ENCODE data around the gene DYSF.

DNA sequence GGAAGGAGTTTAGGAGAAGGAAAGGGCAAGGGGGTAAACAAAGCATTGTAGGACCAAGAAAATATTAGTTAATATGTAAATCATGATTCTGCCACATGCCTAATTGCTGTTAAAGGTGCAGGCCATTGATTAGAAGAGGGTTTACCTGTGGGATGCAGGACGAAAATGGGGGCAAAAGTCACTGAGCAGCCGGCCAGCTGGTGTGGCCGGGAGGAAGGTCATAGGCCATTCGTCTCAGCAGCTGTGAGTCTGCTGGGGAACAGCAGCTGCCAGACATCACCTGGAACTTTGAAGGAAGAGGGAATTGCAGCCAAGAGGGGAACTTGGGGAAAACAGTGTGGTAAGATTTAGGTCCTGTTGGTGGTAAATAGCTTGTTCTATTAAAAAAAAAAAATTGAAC lies 184.4 kb downstream of the DYSF start:
- no peak for TF ChIP-seq TCF7L2 (IDR thresholded peaks at IDR 0.05; ENCODE audit: low read depth, low read length)
- TF ChIP-seq, protein P1, sequence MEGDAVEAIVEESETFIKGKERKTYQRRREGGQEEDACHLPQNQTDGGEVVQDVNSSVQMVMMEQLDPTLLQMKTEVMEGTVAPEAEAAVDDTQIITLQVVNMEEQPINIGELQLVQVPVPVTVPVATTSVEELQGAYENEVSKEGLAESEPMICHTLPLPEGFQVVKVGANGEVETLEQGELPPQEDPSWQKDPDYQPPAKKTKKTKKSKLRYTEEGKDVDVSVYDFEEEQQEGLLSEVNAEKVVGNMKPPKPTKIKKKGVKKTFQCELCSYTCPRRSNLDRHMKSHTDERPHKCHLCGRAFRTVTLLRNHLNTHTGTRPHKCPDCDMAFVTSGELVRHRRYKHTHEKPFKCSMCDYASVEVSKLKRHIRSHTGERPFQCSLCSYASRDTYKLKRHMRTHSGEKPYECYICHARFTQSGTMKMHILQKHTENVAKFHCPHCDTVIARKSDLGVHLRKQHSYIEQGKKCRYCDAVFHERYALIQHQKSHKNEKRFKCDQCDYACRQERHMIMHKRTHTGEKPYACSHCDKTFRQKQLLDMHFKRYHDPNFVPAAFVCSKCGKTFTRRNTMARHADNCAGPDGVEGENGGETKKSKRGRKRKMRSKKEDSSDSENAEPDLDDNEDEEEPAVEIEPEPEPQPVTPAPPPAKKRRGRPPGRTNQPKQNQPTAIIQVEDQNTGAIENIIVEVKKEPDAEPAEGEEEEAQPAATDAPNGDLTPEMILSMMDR (IDR thresholded peaks at IDR 0.05) = no peak
- TF ChIP-seq POLR2AphosphoS5 (IDR thresholded peaks at IDR 0.05; ENCODE audit: low read depth, low read length) = no peak
- TF ChIP-seq SIN3A (IDR thresholded peaks at IDR 0.05; ENCODE audit: borderline replicate concordance, insufficient read depth, low read depth, low read length) = no peak
